Gastroesophageal sphincter (tissue), 4 donors: Measurements from ENCODE around the gene NNMT. TPM values are rescaled to one million over a fixed set of nuclear protein-coding genes. Genes with fewer than 3 reads are reported as not detected.

Experiments
- ATAC-seq: fragments of 150-250 bp; one replicate; pipeline ENCODE4 v1.9.1; 2016; ENCODE audit warnings: mild to moderate bottlenecking, moderate library complexity
- H3K27ac ChIP-seq, 4 donors: fragments of 200-600 bp; sonication (generic) in 3 of 4; 1 replicate in 3 of 4; 2 replicates in 1 of 4; pipeline ENCODE4 v1.5.1; 2016 to 2019
- H3K27me3 ChIP-seq: fragments of 200-600 bp; sonication (generic); one replicate; pipeline ENCODE4 v1.5.1; 2019
- H3K36me3 ChIP-seq, 2 donors: fragments of 200-600 bp; sonication (generic); one replicate each; pipeline ENCODE4 v1.5.1; 2019; ENCODE audit warnings: control low read depth in 1 of 2
- H3K4me1 ChIP-seq, 3 donors: fragments of 200-600 bp; sonication (generic); 1 replicate in 2 of 3; 2 replicates in 1 of 3; pipeline ENCODE4 v1.5.1; 2016 to 2019; ENCODE audit warnings: control low read depth in 2 of 3
- H3K4me3 ChIP-seq, 2 donors: fragments of 200-600 bp; sonication (generic); one replicate each; pipeline ENCODE4 v1.5.1; 2019; ENCODE audit warnings: mild to moderate bottlenecking in 1 of 2, moderate library complexity in 1 of 2
- H3K9me3 ChIP-seq, 3 donors: fragments of 200-600 bp; sonication (generic); one replicate each; pipeline ENCODE4 v1.5.1; 2017 to 2019; ENCODE audit warnings: control low read depth in 2 of 3
- EP300 ChIP-seq: sonication (generic); formaldehyde crosslinking; IDR thresholded peaks from one replicate; pipeline ENCODE4 v1.6.1; 2017; ENCODE audit warnings: antibody characterized with exemption, mild to moderate bottlenecking
- POLR2A ChIP-seq, 2 donors: fragments of 450-650 bp; IDR thresholded peaks; one replicate each; pipeline ENCODE4 v1.6.1; 2017; ENCODE audit warnings: antibody characterized with exemption in 2 of 2, mild to moderate bottlenecking in 2 of 2, moderate library complexity in 1 of 2
- POLR2AphosphoS5 ChIP-seq: sonication (generic); formaldehyde crosslinking; IDR thresholded peaks from one replicate; pipeline ENCODE4 v1.6.1; 2017; ENCODE audit warnings: antibody characterized with exemption
- WGBS, 2 donors: methylation state at CpG; one replicate each; pipeline ENCODE4 v1.1.5; 2018; ENCODE audit warnings: low coverage in 1 of 2; 5-methylcytosine and 5-hydroxymethylcytosine counted together
- total RNA-seq, 4 donors: library from RNA; depleted of rRNA; stranded (reverse); fragments of >200 nt; gene quantifications; one replicate each; pipeline ENCODE4 v1.1.0, GENCODE V29; 2016
- TF ChIP-seq, protein P1 (sequence below), 4 experiments: fragments of 200-600 bp in 2 of 4; fragments of 450-650 bp in 2 of 4; sonication (generic) in 1 of 4; IDR thresholded peaks; one replicate each; pipeline ENCODE4 v1.5.1; 2017 to 2019; ENCODE audit warnings: antibody characterized with exemption in 4 of 4, mild to moderate bottlenecking in 2 of 4, moderate library complexity in 2 of 4

NNMT gene
- total RNA-seq, 4 donors from 2014 or later = 39.4 to 409 (median 243) TPM

DNA sequence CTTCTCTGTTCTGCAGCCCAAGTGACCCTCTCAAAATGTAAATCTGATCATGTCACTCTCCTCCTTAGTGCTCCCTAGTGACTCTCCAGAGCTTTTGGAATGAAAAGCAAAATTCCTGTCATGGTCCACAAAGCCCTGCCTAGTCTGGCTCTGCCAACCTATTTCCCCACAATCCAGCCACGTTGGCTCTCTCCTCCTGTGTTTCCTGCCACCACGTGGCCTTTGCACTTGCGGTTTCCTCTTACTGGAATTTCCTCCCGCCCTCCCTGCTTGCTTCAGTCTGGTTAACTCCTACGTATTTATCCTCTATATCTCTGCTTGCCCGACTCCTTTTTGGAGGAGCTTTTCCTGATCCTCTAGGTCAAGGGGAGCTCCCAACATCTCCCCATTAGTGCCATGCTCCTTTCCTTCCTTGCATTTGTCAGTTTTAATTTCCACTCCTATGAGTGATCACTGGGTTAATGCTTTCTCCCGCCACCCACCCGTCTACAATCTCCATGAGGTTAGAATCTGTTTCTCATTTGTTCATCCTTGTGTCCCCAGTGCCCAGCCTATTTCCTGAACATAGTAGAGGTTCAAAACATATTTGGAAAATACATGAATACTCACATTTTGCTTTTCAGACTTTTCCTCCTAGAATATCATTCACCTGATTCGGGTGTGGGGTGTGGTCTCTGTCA lies 11.5 kb downstream of the NNMT start:
- H3K27me3 ChIP-seq = peaks cover 20% of the 10 kb centered on the region
- peaks cover 0 to 19% (median 3%) of the 10 kb centered on the region in 3 donors for H3K4me1 ChIP-seq
- 25 to 41% methylated on average over 6 to 9 of the region's 9 CpGs for WGBS, 2 donors
- H3K4me3 ChIP-seq = peak overlapping the region in 1 of 2 donors; percentile 18
- peak overlapping the region in 3 of 4 donors; percentile 61 to 73 (median 62) for H3K27ac ChIP-seq
- ATAC-seq = peak; percentile 69
- H3K9me3 ChIP-seq = no peaks in the 10 kb centered on the region
- H3K36me3 ChIP-seq = peaks cover 0 to 13% of the 10 kb centered on the region in 2 donors
- no peak for TF ChIP-seq POLR2A (IDR thresholded peaks at IDR 0.05)
- TF ChIP-seq, protein P1, sequence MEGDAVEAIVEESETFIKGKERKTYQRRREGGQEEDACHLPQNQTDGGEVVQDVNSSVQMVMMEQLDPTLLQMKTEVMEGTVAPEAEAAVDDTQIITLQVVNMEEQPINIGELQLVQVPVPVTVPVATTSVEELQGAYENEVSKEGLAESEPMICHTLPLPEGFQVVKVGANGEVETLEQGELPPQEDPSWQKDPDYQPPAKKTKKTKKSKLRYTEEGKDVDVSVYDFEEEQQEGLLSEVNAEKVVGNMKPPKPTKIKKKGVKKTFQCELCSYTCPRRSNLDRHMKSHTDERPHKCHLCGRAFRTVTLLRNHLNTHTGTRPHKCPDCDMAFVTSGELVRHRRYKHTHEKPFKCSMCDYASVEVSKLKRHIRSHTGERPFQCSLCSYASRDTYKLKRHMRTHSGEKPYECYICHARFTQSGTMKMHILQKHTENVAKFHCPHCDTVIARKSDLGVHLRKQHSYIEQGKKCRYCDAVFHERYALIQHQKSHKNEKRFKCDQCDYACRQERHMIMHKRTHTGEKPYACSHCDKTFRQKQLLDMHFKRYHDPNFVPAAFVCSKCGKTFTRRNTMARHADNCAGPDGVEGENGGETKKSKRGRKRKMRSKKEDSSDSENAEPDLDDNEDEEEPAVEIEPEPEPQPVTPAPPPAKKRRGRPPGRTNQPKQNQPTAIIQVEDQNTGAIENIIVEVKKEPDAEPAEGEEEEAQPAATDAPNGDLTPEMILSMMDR (IDR thresholded peaks at IDR 0.05) = no peak
- TF ChIP-seq EP300 = no peak
- peak; percentile 79 for TF ChIP-seq POLR2AphosphoS5

GRCh38 chr11:114308689-114309089 lies 12.5 kb downstream of the NNMT start:
- TF ChIP-seq EP300 (no peak), POLR2A (IDR thresholded peaks at IDR 0.05) (no peak), POLR2AphosphoS5 (peak; percentile 83)
- TF ChIP-seq, protein P1 (IDR thresholded peaks at IDR 0.05) = no peak
- H3K9me3 ChIP-seq = no peaks in the 10 kb centered on the region
- ATAC-seq = peak; percentile 76
- WGBS, 2 donors = 77% methylated on average over 6 of the region's 6 CpGs; no CpG with 5 or more reads in 1 of the 2 donors
- peak overlapping the region in 3 of 4 donors; percentile 61 to 73 (median 62) for H3K27ac ChIP-seq
- H3K36me3 ChIP-seq = peaks cover 0 to 21% of the 10 kb centered on the region in 2 donors
- peaks cover 0 to 19% (median 3%) of the 10 kb centered on the region in 3 donors for H3K4me1 ChIP-seq
- no peak overlapping the region for H3K4me3 ChIP-seq
- H3K27me3 ChIP-seq = peaks cover 22% of the 10 kb centered on the region

- Histone ChIP-seq H3K27ac (peak overlapping the region in 2 of 4 donors; percentile 29 to 73), H3K4me3 (no peak overlapping the region), H3K9me3 (no peaks in the 10 kb centered on the region), H3K4me1 (peaks cover 0 to 19% (median 3%) of the 10 kb centered on the region in 3 donors), H3K36me3 (peaks cover 0 to 29% of the 10 kb centered on the region in 2 donors), H3K27me3 (peaks cover 25% of the 10 kb centered on the region)
- no peak for ATAC-seq
- WGBS, 2 donors = 100% methylated on average over 1 of the region's 1 CpG
- TF ChIP-seq POLR2A (IDR thresholded peaks at IDR 0.05) (no peak), EP300 (no peak), POLR2AphosphoS5 (no peak)
- TF ChIP-seq, protein P1 (IDR thresholded peaks at IDR 0.05) = no peak
These were observed 13.3 kb downstream of the NNMT start for GRCh38 chr11:114309517-114309916.

DNA sequence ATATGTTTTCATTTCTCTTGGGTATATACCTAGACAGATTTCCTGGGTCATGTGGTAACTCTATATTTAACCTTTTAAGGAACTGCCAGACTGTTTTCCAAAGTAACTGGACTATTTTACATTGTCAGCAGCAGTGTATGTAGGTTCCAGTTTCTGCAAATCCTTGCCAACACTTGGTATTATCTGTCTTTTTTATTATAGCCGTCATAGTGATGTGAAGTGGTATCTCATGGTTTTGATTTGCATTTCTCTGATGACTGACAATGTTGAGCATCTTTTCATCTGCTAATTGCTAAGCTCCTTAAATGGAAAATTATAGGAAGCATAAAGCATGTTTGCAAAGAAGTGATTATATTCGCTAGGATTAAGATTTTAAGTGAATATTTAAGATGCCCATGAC lies 13.9 kb downstream of the NNMT start:
- TF ChIP-seq, protein P1 (IDR thresholded peaks at IDR 0.05) = no peak
- TF ChIP-seq POLR2AphosphoS5 = no peak
- no peak for TF ChIP-seq EP300
- TF ChIP-seq POLR2A (IDR thresholded peaks at IDR 0.05) = no peak
- Histone ChIP-seq H3K4me3 (no peak overlapping the region), H3K4me1 (peaks cover 0 to 19% (median 3%) of the 10 kb centered on the region in 3 donors), H3K9me3 (no peaks in the 10 kb centered on the region), H3K36me3 (peaks cover 0 to 30% of the 10 kb centered on the region in 2 donors), H3K27ac (no peak overlapping the region), H3K27me3 (peaks cover 31% of the 10 kb centered on the region)
- no peak for ATAC-seq
- 95 to 96% methylated on average over 2 of the region's 2 CpGs for WGBS, 2 donors

DNA sequence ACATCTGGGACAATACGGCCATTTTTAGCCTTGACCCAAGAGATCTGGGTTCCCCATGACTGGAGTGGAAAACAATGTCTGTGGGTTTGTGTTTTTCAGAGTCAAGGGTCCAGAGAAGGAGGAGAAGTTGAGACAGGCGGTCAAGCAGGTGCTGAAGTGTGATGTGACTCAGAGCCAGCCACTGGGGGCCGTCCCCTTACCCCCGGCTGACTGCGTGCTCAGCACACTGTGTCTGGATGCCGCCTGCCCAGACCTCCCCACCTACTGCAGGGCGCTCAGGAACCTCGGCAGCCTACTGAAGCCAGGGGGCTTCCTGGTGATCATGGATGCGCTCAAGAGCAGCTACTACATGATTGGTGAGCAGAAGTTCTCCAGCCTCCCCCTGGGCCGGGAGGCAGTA lies 15.7 kb downstream of the NNMT start:
- WGBS, 2 donors = 78 to 81% methylated on average over 1 to 5 of the region's 10 CpGs
- no peak for ATAC-seq
- TF ChIP-seq, protein P1 (IDR thresholded peaks at IDR 0.05) = no peak
- TF ChIP-seq POLR2A (IDR thresholded peaks at IDR 0.05) (no peak), EP300 (no peak)
- Histone ChIP-seq H3K27ac (peak overlapping the region in 1 of 4 donors; percentile 6), H3K36me3 (peaks cover 0 to 30% of the 10 kb centered on the region in 2 donors), H3K9me3 (no peaks in the 10 kb centered on the region), H3K4me3 (no peak overlapping the region), H3K27me3 (peaks cover 38% of the 10 kb centered on the region), H3K4me1 (peaks cover 0 to 23% (median 3%) of the 10 kb centered on the region in 3 donors)
